SU-DHL-6 (cell line): ENCODE measurements around the gene LIN7B.

Experiments
- EZH2phosphoT487 ChIP-seq: fragments of 200-600 bp; sonication (generic), shearing (Covaris generic); conservative IDR thresholded peaks from 2 replicates; pipeline ENCODE4 v1.6.1; 2018; ENCODE audit warnings: mild to moderate bottlenecking, antibody characterized with exemption, low read length, moderate library complexity, mixed read lengths
- TF ChIP-seq, protein P1 (sequence below): fragments of 200-600 bp; sonication (generic); IDR thresholded peaks from one replicate; pipeline ENCODE4 v1.5.1; 2017; ENCODE audit warnings: antibody characterized with exemption, mild to moderate bottlenecking, low read length, moderate library complexity; ENCODE audit not compliant: insufficient read depth, poor library complexity, severe bottlenecking

DNA sequence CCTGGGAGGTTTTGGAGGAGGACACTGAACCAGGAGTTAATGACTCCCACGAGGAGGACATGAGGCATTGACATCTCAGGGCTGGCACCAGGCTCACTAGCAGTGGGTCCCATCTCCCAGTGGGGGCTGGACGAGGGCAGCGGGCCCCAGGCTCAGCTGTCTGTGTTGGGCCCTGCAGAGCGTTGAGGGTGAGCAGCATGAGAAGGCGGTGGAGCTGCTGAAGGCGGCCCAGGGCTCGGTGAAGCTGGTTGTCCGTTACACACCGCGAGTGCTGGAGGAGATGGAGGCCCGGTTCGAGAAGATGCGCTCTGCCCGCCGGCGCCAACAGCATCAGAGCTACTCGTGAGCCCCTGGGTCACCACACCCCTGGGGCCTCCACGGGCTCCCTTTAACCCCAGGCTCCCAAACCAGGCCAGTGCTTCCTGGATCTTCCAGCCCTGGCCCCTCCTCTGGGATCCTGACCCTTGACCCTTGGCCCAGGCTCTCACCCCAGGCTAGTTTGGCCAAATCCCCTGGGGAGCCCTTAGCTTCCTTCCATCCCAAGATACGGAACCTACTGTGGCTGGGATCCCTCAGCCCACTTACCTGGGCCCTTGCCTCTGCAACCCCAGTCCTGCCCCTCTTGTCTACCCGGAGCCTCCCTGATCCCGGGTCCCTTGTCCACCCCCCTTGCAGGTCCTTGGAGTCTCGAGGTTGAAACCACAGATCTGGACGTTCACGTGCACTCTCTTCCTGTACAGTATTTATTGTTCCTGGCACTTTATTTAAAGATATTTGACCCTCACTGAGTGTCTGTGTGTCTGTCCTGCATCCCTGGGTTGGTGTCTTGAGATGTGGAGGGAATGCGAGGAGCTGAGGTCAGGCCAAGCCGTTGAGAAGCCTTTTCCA lies 3.8 kb downstream of the LIN7B start:
- TF ChIP-seq, protein P1, sequence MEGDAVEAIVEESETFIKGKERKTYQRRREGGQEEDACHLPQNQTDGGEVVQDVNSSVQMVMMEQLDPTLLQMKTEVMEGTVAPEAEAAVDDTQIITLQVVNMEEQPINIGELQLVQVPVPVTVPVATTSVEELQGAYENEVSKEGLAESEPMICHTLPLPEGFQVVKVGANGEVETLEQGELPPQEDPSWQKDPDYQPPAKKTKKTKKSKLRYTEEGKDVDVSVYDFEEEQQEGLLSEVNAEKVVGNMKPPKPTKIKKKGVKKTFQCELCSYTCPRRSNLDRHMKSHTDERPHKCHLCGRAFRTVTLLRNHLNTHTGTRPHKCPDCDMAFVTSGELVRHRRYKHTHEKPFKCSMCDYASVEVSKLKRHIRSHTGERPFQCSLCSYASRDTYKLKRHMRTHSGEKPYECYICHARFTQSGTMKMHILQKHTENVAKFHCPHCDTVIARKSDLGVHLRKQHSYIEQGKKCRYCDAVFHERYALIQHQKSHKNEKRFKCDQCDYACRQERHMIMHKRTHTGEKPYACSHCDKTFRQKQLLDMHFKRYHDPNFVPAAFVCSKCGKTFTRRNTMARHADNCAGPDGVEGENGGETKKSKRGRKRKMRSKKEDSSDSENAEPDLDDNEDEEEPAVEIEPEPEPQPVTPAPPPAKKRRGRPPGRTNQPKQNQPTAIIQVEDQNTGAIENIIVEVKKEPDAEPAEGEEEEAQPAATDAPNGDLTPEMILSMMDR: no peak
- TF ChIP-seq EZH2phosphoT487: no peak
